SW480 (cell line): ENCODE measurements around the gene ZKSCAN5.
"Not testable (repeated sequence)": the region's sequence is repeated elsewhere in the genome, so short reads cannot be mapped to it uniquely, and the experiment has no call there.

Experiments
- DNase-seq: peaks from one replicate; pipeline ENCODE4 v3.0.0-alpha.2; 2016; ENCODE audit warnings: low spot score

ZKSCAN5 gene

DNA sequence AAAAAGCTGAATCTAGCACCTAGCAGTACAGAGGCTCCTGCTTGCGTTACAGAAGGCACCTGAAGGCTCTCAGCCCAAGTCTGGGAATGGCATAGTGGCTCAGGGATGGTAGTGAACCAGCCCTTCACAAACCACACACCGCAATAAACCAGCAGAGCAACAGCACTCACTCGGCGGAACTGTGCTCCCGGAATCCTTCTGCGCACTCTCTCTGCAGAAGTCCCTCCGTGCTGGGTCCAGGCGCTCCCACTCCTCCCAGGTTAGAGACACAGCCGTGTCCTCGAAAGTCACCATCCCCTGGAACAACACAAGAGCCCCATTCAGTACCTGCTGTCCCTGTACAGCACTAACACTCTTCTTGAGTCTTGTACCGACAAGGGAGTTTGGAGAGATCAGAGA, 5.9 kb upstream of the ZKSCAN5 start:
- no peak for DNase-seq

DNA sequence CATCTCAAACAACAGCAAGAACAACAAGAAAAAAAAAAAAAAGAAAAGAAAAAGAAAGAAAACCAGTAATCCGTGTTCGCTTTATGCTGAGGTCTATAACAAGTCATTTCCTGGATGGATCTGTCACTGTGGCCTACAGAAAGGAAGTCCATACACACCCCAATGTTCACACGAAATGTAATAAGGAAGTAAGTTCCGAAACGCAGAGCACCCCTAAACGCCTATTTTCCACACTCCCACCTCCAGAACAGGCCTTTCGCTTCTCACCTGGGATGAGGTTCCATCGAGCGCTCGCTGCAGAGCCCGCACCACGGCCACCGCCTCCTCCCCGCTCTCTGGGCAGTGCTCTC, 5.1 kb upstream of the ZKSCAN5 start:
- DNase-seq = peak; percentile 42

DNA sequence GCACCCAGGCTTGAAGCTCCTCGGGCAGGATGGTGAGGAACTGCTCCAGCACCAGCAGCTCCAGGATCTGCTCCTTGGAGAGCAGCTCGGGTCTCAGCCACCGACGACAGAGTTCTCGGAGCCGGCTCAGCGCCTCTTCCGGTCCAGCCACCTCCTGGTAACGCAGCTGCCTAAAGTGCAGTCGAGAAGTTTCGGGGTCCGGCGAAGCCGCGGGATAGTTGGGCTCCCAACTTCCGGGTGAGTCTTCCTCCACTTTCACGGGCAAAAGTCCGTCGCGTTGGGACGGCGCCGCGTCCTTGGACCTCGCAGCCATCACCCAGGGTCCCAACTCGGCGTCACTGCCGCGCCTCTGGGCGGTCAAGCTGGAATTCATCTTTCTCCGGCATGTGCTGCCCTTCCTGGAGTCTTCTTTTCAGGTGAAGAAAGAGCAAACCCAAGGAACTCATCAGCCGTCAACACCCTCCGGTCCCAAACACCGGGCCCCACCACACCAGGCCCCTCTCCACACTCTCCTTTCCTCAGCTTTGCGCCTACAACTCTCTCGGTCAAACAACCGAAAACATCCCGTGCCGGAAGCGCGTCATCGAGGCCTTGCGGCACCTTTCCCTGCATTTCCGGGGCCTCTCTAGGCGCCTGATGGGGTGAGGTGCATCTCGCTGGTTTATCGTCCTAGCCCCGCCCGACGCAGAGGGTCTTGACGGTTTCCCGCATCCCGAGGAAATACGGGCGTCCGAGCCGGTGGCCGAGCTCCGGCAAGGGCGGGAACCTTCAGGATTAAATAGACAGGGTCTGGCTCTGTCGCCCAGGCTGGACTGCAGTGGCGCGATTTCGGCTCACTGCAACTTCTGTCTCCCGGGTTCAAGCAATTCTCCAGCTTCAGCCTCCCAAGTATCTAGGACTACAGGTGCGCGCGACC, 4.5 kb upstream of the ZKSCAN5 start, which contains the start of gene ZNF394:
Gene ZNF394, minus strand, starts transcription at position 561 of the 916 bp plus-strand sequence. Its CDS starts 188 bp downstream, at position 373.
- DNase-seq = peak; percentile 95

DNA sequence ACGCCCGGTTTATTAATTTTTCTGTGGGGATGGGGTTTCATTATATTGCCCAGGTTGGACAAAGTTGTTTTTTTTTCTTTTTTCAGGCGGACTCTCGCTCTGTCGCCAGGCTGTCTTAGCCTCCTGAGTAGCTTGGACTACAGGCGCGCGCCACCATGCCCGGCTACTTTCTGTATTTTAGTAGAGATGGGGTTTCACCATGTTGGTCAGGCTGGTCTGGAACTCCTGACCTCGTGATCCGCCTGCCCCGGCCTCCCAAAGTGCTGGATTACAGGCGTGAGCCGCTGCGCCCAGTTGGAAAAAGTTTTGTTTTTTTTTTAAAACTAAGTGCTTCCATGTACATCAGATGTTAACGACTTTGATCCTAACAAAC, 3.8 kb upstream of the ZKSCAN5 start:
- no peak for DNase-seq

DNA sequence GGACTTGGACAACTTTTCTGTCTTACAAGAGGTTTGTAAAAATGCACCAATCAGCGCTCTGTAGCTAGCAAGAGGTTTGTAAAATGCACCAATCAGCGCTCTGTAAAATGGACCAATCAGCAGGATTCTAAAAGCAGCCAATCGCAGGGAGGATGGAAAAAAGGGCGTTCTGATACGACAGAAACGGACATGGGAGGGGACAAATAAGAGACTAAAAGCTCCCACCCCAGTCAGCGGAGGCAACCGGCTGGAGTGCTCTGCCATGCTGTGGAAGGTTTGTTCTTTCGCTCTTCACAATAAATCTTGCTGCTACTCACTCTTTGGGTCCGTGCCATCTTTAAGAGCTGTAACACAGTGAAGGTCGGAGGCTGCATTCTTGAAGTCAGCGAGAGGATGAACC, 3.2 kb upstream of the ZKSCAN5 start:
- not testable (repeated sequence) for DNase-seq

DNA sequence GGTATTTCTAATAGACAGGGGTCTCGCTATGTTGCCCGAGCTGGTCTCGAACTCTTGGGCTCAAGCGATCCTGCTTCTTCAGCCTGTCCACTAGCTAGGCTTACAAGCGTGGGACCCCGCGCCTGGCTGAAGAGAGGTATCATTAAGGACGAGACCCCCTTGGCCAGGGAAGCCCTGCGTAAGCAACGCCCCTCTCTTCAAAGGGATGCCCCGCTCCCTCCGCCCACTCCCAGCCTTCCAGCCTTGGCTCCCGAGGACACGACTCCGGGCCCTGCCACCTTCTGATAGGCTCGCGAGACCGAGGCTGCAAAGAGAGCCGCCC, 220 bp upstream of the ZKSCAN5 start:
- DNase-seq = no peak

DNA sequence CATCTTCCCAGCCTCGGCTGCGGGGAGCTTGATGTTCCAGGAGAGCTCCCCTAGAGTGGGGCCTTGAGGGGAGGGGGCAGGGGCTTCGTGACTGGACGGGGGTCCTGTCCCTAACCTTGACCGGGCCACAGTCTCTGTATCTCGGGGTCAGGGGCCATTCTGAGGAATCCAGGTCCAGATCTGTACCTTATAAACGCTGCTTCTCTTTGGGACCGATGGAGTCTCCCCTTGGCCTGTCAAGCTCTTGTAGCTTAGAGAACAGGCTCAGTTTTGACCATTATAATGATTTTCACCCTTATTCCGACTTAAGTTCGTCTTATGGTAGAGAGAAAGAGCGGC, 831 bp downstream of the ZKSCAN5 start:
- DNase-seq = no peak

DNA sequence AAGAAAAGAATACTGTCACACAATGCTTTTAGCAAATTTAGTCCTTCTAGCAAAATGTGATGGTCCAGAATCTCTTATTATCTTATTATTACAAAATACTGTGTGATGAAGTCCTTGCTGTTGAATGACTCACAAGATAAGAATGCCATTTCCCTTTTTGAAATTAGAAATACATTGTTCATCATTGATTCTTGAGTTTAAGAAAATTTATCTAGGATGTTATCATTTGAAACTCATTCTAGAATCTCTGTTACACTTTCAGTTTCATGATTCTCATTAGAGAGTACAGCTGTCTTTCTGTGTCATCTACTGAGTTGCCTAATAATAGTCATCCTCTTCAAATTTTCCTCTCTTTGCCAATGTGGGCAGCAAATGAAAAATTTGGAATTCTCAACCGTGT, 9.6 kb downstream of the ZKSCAN5 start:
- no peak for DNase-seq

DNA sequence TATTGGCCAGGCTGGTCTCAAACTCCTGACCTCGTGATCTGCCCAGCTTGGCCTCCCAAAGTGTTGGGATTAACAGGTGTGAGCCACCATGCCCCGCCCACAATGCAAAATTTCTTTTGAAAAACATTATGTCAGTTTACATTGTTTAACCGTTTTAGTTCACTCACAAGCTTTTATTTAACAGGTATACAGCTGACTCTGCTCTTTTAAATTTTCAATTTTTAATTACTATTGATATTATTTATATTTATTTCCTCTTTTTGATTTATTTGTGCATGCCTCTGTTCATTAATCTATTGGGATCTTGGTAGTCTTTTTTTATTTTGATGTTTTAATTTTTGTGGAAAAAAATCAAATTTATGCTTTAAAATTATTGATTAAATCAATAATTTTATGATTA, 16.9 kb downstream of the ZKSCAN5 start:
- no peak for DNase-seq

DNA sequence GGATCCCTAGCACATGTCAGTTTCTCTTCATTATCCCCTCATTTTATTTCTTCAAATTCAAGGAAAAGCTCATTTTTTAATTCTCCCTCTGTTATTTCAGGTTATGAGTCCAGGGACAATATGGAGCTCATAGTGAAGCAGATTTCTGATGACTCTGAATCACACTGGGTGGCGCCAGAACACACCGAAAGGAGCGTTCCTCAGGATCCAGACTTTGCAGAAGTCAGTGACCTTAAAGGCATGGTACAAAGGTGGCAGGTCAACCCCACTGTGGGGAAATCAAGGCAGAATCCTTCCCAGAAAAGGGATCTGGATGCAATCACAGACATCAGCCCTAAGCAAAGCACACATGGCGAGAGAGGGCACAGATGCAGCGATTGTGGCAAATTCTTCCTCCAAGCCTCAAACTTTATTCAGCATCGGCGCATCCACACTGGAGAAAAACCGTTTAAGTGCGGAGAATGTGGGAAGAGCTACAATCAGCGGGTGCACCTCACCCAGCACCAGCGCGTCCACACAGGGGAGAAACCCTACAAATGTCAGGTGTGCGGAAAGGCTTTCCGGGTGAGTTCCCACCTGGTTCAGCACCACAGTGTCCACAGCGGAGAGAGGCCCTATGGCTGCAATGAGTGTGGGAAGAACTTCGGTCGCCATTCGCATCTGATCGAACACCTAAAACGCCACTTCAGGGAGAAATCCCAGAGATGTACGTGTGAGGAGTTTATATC, 21.4 kb downstream of the ZKSCAN5 start:
- DNase-seq = peak; percentile 42

DNA sequence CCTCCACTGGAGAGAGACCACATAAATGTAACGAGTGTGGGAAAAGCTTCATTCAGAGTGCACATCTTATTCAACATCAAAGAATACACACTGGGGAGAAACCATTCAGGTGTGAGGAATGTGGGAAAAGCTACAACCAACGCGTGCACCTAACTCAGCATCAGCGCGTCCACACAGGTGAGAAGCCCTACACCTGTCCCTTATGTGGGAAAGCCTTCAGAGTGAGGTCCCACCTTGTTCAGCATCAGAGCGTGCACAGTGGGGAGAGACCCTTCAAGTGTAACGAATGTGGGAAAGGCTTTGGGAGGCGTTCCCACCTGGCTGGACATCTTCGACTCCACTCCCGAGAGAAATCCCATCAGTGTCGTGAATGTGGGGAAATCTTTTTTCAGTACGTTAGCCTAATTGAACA, 26.9 kb downstream of the ZKSCAN5 start:
- no peak for DNase-seq

DNA sequence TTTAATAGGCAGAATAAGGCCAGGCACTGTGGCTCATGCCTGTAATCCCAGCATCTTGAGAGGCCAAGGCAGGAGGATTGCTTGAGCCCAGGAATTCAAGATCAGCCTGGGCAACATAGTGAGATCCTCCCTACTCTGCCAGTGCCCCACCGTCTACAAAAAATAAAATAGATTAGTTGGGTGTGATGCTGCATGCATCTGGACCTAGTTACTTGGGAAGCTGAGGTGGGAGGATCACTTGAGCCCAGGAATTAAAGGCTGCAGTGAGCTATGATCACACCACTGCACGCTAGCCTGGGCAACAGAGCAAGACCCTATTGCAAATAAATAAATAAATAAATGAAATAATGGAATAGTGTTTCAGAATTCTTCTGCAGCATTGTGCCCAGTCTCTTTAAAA, 31.2 kb downstream of the ZKSCAN5 start:
- DNase-seq = no peak

DNA sequence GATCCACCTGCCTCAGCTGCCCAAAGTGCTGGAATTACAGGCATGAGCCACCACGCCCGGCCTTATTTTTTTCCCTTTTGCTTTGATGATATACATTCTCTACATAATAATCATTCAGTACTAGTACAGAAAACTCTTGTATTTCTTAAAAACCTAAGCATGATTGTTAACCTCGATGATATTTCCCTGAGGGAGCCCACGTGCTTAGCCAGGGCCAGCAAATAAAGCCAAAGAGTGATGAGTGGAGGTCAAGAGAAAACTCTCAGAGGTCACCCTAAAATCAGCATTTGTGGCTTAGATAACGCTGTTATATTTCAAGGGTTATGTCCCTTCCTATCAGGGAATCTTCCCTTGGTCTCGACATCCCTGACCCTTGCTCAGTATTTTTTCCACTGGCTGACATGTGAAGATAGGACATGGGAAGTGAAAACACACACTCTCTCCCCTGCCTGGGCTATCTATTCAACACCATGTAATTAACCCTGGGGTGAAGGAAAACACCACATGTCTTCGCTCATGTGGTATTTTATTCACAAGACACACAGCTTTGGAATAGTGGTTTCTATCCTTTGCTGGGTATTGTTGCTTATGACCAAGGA, 34.9 kb downstream of the ZKSCAN5 start:
- no peak for DNase-seq

DNA sequence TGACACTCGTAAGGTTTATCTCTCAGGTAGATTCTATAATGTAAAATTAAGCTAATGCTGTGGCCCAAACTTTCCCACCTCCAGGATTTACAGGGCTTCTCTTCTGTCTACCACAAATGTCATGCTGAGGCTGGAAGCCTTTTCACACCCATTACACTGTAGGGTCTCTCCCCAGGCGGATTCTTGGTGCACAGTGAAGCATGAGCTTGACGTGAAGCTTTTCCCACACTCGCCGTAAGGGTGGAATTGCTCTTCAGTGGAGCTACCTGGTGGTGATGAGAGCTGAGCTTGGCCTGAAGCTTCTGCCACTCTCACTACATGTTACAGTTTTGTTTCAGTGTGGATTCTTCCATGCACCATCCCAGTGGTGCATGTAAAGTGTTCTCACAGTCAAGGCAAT, 36.1 kb downstream of the ZKSCAN5 start:
- DNase-seq = no peak

DNA sequence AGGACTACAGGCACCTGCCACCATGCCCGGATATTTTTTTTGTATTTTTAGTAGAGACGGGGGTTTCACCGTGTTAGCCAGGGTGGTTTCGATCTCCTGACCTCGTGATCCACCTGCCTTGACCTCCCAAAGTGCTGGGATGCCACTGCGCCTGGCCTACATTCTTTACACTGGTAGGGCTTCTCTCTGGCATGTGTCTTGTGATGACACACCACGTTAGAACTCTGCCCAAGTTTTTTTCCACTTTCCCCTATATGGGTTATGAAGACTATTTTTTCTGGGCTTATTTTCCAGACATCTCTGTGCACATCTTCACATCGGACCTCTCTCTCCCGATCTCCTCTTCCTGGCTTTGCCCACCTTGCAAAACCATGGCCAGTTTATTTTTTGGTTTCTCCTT, 36.8 kb downstream of the ZKSCAN5 start:
- DNase-seq = no peak

DNA sequence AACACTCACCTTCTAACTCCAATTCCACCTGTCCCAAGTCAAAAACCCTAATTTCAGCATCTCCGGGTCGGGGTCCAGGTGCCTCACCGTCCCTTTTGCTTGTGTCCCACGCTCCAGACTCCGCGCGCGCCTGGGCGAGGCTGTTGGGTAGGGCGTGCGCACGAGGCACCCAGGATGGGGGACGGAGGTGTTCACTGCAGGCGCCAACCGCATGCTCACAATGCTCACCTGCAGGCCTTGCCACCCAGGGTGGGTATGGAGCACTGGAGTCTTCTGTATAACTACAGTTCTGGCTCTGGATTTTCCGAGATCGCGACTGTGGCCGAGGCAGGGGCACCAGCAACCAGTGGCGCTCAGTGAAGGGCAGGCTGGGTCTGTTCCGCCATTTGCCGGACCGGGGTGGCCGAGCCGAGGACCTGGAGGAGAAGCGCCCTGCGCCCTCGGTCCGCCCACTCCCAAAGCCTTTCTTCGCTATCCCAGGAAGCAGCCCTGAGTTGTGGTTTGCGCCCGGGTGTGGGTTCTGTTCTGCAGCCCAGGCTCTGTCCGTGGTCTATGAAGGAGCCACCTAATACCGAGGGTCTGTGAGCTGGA, 38.7 kb downstream of the ZKSCAN5 start:
- DNase-seq = no peak

DNA sequence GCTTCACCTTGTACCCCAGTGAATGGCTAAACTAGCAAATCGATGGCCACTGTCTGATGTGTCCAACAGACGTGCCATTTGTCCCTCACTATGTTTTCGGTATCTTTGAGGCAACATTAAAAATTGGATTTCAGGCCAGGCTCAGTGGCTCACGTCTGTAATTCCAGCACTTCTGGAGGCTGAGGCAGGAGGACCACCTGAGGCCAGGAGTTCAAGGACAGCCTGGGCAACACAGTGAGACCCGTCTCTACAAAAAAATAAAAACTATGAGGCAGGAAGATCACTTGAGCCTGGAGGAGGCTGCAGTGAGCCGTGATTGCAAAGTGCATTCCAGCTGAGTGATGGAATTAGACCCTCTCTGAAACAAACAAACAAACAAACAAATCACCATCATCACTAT, 39.5 kb downstream of the ZKSCAN5 start:
- no peak for DNase-seq

DNA sequence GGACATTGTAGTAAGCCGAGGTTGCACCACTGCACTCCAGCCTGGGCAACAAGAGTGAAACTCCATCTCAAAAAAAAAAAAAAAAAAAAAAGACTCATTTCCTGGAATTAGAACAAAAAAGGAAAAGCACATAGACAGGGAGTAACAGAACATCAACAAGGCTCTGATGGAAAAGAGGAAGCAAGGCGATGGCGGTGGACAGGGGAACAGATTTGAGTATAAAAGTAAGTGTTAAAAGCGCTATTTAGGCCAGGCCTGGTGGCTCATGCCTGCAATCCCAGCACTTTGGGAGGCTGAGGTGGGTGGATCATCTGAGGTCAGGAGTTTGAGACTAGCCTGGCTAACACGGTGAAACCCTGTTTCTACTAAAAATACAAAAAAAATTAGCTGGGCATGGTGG, 40.8 kb downstream of the ZKSCAN5 start:
- DNase-seq = not testable (repeated sequence)

DNA sequence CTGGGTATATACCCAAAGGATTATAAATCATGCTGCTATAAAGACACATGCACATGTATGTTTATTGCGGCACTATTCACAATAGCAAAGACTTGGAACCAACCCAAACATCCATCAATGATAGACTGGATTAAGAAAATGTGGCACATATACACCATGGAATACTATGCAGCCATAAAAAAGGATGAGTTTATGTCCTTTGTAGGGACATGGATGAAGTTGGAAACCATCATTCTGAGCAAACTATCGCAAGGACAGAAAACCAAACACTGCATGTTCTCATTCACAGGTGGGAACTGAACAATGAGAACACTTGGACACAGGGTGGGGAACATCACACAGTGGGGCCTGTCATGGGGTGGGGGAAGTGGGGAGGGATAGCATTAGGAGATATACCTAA, 45.1 kb downstream of the ZKSCAN5 start:
- not testable (repeated sequence) for DNase-seq

DNA sequence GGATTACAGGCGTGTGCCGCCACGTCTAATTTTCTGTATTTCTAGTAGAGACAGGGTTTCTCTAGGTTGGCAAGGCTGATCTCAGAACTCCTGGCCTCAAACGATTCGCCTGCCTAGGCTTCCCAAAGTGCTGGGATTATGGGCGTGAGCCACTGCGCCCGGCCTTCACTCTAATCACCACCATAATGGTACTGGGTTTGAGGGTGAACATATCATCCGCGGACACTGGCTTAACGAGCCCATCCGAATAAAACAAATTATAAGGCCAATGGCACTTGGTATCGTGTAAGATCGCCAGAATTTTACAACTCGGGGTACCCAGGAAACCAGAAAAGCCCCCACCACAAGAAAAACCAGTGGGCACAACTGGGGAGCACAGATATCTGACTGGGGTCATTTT, 46.9 kb downstream of the ZKSCAN5 start:
- no peak for DNase-seq

DNA sequence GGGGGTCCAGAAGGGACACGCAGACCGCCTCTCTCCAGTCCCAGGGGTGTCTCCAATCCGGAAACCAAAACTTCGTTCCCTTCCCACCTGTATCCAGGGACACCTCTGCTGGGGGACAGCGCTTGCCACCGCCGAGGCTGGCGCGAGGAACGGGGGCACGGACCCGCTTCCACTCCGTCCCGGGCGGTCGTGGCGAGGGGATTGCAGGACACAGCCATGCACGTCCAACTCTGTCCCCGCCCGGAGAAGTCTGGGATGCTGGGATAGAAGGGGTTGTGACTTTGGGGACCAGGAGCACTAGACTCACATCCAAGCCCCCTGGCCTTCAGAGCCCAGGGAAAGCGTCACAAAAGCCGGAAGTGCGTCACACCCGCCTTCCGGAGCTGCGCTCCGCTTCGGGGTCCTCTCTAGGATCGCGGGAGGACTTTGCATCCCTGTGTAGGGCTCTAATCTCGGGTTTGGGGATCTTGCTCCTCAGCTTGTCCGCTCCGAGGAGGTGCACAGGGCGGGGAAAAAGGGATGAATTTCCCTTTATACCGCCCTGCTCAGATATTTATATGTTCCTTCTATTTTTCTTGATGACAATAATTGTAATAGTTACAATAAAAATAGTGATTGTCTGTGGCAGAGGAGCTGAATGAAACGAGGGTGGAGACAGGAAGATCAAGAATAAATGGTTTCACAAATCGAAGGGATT, 47.5 kb downstream of the ZKSCAN5 start, which contains the start of gene FAM200A:
Gene FAM200A, minus strand, starts transcription at position 348 of the 697 bp plus-strand sequence. CDS start 3,707 bp downstream, outside the sequence.
- DNase-seq = peak; percentile 96

DNA sequence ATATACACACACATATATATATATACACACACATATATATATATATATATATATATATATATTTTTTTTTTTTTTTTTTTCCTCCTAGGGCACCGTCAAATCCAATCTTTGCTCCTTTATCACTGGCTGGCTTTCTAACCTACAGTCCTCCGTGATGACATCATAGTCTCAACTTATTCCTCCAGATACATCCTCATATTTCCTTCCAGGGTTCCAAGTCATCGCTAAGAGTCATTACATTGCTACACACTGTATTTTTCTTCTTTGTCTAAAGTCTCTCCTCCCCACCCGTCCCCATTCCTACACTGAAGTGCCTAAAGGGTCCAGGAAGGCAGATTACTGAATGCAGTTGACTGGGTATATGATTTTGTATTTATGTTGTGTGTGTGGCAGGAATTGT, 48.6 kb downstream of the ZKSCAN5 start:
- no peak for DNase-seq
